HG03378 (cell line): Measurements from ENCODE around the gene RNF44.
A peak's percentile ranks its signal among the peaks of the same experiment; 100 is the strongest.
"Not testable (repeated sequence)": the region's sequence is repeated elsewhere in the genome, so short reads cannot be mapped to it uniquely, and the experiment has no call there.

Experiments used
- ATAC-seq: cut with Tn5 transposase; IDR thresholded peaks from one replicate; pipeline ENCODE4 v1.9.1; 2021; ENCODE audit warnings: mild to moderate bottlenecking, moderate library complexity; ENCODE audit not compliant: unreplicated experiment

Gene RNF44

DNA sequence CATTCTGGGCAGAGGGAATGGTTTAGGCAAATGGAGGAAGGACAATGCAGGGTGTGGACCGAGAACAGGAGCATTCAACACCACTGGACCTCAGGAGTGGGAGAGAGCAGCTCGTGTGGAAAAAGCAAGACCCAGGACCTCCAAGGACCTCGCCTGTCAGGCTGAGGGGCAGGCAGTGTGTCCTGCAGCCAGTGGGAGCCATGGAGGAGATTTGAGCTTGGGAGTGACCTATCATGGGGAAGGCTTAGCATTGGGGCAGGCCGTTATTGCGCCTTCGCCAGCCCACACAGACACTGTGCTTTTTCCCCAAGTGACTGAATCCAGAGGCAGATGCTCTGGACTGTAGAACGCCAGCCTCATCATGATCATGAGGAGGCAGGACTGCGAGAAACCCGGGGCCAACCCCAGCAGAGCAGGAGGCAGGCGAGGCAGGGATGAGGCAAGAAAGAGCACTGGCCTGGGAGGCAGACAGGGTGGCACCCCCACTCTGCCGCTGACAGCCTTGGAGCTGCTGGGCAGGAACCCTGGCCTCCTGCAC lies 15.2 kb upstream of the RNF44 start:
- ATAC-seq = no peak

DNA sequence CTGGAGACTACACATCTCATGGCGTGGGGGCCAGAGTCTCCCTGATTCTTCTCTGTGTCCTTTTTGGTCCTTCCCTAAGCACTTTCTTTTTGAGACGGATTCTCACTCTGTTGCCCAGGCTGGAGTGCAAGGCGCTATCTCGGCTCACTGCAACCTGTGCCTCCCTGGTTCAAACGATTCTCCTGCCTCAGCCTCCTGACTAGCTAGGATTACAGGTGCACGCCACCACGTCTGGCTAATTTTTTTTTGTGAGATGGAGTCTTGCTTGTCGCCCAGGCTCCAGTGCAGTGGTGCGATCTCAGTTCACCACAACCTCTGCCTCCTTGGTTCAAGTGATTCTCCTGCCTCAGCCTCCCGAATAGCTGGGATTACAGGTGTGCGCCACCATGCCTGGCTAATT lies 13.7 kb upstream of the RNF44 start:
- ATAC-seq = not testable (repeated sequence)

DNA sequence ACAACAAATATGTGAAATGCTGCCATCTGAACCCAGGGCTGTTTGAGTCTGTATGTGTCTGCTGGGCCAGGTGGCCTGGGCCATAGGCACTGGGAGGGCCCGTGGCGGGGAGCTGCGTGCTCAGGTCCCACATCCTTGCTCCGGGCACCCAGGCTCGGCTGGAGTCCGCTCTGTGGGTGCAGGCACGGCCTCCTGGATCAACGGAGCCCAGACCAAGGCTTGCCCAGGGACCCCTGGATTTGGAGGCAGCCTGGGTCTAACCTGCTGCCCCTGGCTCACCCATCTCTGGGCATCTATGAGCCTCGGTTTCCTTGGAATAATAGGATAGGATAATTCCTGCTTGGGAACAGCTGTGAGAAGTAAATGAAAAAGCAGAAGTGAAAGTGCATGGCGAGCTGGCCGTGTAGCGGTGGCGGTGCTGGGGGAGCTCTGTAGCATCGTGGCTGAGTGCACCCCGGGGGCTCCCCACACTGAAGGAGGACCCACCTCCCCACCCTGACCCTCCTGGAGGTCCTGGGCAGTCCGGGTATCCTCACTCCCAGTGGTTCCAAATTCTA lies 13.2 kb upstream of the RNF44 start:
- no peak for ATAC-seq

DNA sequence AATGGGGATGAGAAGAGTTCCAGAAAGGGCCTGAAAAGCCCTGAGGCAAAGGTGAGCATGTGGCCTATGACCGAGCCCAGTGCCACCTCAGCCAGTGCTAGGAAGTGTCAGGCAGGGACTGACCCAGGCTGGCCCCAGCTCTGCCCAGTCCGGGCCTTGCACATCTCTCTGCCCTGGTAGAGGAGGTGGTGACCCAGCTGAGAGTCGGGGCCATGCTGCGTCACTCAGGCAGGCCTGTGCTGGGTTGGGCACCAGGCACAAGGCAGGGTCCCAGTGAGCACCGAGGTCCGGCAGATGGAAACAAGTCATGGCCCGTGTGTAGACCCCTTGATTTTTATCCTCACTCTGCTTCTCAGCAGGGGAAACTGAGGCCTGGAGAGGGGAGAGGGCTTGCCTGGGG lies 12.7 kb upstream of the RNF44 start:
- no peak for ATAC-seq

DNA sequence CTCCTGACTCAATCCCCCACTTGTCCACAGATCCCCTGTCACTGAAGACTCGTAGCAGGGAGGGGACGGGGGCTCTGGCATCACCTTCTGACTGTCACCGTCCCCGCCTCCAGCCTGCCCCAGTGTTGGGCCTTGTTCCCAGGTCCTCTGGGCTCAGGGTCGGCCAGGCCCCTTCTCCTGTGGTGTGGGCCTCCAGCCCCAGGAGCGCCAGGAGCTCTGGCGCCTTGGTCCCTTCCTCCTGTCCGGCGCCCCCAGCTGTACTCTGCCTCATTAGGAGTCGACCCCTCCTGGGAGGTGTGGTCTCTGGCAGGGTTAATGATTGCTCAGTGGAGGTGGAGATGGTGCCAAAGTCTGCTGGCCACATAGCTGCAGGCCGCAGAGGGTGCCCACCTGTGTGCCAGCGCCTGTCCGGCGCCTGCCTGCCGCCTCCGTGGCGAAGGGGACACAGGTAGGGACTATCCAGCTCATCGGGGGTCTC lies 11.8 kb upstream of the RNF44 start, which contains the start of gene CDHR2:
TSS of gene CDHR2 (plus strand) at position 376 of the 478 bp plus-strand sequence. CDS start 16,011 bp downstream, outside the sequence.
- ATAC-seq = no peak

DNA sequence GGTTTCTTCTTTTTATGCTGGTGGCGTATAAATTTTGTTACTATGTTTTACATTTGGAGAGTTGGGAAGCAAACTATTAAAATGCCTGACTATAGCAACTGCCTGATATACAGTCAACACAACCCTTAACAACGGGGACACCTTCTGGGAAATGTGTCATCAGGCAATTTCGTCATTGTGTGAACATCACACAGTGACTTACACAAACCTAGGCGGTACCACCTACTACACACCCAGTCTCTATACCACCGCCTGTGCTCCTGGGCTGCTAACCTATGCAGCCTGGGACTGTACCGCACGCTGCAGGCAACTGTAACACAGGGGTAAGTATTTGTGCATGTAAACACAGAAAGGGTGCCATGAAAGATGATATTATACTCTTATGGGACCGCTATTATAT lies 10.6 kb upstream of the RNF44 start:
- no peak for ATAC-seq

DNA sequence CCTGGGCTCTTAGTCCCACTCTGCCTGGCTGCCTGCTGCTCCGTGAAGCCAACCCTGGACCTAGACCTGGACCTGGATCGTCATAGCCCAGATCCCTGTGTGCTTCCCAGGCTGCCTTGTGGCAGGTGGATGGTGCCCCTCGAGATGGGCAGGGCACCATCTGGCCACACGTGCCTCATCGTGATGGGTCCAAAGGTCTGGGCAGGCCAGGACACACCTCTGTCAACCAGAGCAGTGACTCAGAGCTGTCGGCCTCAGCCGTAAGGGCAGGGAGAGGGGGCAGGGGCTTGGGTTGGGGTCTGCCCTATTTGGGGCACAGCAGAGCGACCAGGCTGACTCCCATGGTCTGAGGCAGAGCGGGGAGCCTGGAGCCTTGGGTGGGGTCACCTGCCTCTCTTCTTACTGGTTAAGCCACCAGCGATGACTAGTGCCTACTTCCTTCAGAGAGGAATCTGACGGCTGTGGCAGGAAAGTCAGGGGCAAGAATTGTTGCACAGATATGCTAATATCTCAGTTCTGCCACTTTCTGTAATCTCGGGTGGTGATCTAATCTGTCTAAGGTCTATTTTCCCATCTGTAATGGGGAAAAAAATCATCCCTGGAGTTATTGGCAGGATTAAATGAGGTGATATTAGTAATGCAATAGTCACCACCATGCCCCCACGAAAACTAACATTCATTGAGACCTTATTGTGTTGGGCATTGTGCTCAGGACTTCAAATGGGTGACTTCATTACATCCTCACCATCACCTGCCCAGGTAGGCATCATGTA lies 8.7 kb upstream of the RNF44 start:
- no peak for ATAC-seq

DNA sequence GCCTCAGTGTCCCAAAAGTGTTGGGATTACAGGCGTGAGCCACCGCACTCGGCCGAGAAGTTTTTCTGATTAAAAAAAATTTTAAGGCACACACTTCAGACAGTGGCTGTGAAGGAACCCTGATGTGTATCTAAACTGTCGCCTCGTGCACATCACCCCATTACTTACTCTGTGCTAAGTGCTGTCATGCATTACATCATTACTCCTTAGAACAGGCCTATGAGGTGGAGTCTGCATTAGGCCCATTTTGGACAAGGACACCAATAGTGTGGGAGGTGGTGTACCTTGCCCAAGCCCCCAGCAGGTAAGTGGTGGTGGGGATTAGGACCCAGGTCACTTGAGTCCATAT lies 8.2 kb upstream of the RNF44 start:
- ATAC-seq = no peak

DNA sequence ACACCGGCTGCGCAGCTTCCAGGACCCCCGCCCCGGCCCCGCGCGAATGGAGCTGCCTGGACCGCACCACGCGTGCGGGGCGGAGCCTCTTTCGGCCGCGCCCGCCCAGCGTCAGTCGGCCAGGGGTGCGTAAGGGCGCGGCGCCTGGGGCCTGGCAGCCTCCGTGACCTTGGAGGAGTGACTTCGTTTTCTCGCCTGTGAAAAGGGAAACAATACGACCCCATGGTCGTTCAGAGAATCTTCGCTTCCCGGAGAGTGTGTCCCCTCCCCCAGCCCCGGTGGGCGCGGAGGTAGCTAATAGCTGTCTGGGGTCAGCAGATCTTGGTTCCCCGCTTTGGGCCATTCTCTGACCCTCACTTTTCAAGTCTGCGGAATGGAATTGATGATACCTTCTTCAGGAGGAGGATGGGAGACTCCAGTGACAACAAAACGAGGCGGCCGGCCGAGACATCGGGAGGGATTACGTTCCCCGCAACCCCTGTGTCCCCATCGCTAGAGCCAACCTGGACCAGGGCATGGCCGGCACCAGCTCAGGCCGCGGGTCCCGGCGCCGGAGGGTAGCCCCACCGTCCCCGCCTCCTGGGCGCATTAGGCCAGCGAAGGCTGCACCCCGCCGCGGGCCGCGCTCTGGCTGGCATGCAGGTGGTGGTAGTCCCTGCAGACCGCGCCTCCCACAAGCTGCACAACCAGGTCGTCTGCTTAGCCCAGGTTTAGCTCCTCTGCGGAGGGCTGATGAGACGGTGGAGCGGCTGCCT lies 6.4 kb upstream of the RNF44 start:
- ATAC-seq = no peak

DNA sequence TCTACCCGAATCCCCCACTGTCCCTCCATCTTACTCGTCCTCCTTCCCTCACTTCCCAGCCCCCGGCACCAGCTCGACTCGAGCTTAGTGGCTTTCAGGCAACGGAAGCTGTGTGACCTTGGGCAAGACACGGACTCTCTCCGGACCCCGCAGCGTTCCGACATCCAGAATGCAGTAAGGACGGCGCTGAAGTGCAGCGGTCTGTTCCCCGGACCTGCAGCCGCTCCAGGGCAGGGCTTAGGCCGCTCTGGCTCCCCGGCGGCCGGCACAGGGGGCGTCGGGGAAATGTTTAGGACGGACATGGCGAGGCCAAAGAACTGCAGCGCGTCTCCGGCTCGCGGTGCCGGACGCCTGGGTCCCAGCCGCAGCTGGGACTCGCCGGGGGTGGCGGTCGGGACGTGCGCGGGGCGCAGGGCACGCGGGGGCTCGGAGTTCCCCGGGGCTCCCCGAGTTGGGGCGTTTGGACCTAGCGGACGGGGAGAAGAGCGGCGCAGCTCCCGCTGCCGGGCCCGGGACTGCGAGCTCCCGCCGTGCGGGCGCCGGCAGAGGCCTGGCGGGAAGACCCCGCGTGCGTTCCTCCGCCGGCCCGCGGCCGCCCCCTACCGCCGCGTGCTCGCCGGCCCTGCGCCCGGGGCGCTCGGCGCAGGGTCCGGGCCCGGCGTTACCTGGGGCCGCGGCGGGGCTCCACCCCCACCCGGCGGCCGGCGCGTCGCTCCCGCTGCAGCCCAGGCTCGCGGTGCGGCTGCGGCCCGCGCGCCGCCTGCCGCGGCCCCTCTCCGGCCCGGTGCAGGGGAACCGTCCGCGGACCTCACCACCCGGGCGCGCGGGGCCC lies 5.6 kb upstream of the RNF44 start:
- ATAC-seq = no peak

DNA sequence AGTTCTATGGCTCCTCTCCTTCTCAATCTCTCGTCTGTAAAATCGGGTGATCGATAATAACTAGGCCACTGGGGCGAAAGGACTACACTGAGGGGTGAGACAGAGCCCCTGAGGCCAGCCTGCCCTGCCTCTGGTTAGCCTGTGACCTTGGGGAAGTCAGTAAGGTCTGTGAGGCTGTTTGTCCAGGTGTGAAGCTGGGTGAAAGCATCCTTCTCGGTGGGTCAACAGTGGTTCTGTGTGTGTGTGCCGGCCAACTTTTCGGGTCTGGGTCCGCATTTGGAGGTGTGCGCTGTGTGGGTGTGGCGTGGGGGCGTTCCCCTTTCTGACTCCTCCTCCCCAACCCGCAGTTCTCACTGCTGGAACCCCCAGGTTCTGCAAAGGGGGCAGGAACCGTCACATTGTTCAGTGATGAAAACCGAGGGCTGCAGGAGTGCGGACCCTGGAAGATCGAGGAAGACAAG lies 5.0 kb upstream of the RNF44 start:
- ATAC-seq = no peak

DNA sequence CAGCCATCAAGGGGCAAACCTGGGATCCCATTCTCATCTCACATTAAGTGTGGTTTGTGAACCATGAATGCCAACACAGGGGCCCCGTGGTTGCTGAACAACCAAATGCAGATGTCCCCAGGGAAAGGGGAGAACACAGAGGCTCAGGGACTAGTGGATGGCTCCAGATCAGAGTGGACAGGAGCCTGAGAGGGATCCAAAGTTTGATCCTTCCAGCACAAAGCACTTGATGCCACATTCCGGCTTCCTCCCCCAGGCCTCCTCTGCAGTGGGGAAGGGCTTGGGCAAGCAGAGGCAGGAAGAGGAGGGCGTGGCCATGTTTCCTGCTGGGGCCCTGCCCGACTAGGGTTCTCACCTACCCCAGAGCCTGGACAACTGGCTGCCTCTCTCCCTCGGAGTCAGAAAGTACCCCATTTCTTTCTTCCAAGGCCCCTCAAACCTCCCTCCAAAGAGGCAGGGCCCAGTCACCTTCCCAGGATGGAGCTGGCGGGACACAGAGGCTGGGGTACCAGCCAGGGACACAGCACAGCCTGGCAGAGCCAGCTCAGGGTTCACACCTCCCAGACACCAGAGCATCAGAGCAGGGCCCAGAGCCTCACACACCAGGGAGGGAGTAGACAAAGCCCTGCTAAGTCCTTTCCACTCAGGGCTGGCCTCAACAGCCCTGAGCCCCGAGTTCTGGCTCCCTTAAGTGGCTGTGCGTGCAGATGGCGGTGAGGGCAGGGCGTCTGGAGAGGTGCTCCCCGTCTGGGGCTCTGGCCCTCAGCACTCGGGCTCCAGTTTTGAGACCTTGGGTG lies 4.3 kb upstream of the RNF44 start:
- ATAC-seq = no peak

DNA sequence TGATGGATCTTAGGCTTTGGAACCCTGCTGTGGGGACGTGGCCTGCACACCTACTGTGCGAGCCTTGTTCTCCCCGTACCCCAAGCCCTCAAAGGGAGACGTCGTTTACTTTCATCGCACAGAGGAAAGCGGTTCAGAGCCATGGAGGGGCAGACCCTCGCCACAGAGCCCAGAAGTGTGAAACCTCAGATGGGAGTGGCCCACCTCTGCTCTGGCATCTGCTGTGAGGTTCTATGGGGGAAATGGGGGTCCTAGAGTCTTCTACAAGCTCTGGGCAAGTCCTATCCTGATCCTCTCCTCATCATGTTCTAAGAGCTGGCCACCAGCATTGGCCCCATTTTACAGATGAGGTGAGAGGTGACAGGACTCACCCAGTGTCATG lies 3.7 kb upstream of the RNF44 start:
- ATAC-seq = no peak

DNA sequence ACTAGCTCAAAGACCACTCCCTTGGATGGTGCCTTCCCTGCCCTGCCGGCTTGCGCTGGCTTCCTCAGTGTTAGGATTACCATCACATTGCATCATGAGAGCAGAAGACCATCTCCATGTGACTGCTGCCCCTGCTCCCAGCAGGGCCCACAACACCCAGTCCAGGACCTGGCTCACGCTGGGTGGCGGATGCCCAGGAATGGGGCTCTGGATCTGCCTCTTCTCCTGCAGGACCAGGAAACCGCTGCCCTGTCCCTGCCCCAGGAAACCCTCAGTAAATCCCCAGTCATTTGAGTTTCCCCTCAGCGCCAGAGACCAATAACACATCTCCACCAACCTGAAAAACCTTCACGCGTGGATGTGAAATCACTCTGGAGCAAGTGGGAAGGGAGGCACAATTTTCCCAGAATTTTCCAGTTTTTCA lies 3.3 kb upstream of the RNF44 start:
- no peak for ATAC-seq

DNA sequence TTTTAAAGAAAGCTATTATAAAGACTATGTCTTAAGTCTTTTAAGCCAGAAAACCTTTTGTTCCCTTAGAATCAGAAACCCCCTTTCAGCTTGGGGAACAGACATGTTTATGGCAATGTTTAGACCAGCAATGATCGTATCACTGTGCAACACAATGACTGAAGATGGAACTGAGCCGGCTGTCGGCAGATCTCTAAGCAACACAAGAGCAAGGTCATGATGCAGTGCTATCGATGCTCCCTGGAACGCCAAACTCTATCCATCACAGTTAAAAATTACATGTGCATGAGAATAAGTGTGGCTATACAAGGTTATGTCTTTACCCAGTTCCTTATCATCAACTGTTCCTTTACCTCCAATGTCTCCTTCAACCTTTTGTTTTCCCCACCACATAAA lies 1.8 kb upstream of the RNF44 start:
- ATAC-seq = no peak

DNA sequence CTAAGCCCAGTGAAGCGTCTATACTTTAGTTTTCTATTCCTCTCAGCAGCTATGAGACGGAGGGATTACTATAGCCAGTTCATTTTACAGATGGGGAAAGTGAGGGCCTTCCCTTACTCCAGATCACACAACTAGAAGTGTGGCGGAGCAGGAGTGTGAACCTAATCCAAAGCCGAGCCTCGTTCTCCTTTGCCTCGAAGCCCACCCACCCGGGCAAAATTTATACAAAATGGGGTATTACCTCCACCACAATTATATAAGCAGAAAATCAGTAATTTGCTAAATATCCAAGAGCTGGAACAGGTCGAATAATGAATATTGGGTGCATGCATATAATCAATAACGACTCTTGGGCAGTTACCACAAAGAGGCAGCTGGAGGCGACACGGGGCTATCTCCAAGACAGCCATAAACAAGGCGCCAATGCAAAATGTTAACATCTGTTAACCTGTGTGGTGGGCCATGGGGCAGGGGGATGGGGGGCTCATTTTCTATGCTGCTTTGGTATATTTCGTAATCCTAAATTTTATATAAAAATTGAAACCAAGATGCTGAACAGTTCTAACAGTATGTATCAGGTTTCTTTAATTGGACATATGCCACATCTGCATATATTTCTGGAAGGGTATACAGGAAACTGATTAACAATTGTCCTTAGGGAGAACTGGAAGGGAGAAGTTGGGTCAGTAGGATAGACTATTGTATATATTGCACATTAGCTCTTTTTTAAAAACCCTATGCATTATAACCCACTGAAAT lies 1.2 kb upstream of the RNF44 start:
- no peak for ATAC-seq

DNA sequence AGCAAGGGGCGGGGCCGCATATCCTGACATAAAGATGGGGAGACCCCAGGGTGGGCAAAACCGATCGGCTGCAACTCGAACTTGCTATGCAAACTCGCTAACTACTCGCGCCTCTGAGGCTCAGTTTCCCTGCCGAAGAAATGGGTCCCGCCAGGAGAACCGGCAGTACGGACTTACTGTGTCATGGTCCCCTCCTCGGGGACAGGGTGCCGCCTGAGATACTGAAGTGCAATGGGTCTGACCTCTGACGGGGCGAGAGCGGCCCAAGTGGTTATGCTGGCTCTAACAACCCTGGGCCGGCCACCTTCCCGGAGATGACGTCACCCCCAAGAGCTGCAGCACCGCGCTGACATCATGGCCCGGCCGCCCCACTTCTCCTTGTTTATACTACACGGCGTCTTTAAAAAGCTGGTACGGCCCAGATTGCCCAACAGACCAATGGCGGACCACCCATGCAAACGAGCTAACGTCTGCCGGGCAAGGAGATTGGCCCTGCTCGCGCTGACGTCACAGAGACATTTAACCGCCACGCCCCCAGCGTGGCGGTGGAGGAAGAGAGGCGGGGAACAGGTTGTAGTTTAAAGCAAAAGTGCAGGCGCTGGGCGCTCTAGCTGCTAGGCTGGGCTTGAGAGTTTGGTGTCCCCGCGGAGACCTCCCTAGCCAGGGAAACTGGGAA lies 490 bp upstream of the RNF44 start:
- ATAC-seq = peak; percentile 62

DNA sequence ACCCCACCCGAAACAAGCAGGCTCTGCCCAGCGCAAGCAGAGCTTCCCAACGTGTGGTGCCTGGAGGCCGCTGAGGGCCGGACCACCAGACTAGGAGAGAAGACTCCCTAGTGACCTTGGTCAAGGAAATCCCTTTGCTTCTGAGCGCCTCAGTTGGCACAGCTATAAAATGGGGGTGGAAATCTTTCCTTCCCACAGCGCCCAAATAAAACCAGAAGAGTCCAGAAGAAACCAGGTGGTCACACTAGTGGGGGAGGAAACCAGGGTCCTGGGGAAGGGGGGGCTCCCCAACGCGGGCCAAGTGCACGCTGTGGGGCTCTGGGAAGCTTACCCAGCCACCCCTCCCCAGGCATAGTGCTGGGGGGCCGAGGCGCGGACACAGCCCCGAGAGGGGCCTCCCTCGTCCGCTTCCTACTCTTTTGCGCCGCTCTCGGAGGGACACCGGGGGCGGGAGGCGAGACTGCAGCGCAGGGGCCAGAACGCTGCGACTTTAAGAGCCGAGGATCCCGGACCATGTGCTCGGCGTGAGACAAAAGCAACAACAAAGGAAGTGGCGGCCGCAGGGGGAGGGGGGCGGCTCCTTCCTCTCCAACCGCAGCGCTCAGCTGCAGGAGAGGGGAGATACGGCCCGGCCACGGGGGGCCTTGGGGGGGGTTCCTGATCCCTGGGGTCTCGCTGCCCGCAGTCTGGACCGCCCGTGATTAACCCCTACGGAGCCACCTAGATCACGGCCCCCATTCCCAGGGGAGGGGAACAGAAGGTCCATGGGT lies 885 bp downstream of the RNF44 start:
- ATAC-seq = no peak
